GM20431 (cell line): ENCODE results near the gene PAX4.

Source experiments
- in situ Hi-C: fragments of 300-500 bp; cut with MseI, MboI; formaldehyde crosslinking; loops from one replicate; pipeline ENCODE4 v1.15.0; 2020; ENCODE audit warnings: low sequenced_read_pairs; ENCODE audit not compliant: unreplicated experiment

Gene PAX4

DNA sequence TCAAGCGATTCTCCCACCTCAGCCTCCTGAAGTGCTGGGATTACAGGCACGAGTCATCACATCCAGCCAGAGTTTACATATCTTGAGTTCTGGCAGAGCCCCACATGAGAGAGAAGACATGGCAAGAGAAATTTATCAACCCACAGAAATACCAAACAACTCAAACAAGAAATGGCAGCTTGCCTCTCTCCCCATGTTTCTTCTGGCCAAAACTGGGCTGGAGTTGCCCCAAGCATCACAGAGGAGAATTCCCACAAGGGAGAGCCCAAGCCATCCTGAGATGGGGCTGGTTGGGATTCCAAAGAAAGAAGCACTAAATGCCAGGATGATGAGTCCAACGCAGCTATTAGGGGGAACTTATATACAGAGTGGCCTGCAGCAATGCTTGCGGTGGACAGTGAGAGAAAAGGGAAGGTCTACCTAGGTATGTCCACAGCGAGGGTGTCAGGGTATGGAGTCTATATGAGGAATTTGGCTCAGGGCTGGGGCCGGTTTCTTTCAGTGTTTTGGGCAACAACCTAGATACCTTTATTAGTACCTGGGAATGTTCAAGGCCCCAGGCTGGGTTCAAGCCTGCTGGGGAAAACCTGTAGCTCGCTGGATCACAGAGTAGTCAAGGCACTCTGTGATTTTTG lies 14.5 kb upstream of the PAX4 start:
- in situ Hi-C loops, result no loop called here

DNA sequence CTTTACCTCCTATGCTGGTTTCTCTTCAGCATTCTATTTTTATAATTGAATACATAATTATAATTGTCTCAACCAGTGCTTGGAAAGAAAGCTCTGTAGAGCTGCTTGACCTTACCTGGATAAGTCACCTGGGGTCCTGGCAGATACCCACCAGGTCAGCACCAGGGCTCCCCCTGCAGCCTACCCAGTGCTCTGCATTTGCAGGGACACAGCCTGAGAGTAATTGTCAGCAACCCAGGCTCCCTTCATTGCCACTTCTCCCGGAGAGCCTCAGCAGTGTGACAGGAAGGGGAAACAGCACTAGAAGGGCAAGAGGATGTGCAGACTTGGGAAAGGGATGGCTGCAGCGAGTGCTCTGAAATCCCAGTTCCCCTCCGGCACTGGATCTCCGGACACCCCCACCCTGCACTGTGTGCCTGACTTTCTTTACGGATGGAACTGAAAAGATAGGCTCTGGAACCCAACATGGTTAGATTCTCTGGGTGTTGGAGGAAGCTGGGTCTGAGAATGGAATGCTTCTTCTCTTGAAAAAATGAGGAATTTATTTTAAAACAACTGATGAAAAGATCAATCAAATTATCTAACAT lies 11.4 kb upstream of the PAX4 start:
- in situ Hi-C loops, result no loop called here

DNA sequence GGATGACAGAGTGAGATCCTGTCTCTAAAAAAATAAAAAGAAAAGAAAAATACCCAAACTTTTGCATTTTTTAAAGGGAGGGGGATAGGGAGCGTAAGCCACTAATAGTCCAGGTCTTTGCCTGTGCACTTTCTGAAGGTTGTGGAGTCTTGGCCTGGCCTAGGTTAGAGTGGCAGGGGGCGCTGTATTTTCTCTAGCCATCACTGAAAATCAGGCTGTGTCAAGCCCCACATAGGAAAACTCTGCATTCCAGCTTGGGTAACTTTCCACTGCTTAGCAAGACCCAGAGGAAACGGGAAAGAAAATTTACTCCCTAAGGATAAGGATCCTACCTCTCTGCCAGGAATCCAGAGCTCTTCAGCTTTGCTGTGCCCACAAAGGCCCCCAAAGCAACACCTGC lies 10.5 kb upstream of the PAX4 start:
- in situ Hi-C loops, result no loop called here

DNA sequence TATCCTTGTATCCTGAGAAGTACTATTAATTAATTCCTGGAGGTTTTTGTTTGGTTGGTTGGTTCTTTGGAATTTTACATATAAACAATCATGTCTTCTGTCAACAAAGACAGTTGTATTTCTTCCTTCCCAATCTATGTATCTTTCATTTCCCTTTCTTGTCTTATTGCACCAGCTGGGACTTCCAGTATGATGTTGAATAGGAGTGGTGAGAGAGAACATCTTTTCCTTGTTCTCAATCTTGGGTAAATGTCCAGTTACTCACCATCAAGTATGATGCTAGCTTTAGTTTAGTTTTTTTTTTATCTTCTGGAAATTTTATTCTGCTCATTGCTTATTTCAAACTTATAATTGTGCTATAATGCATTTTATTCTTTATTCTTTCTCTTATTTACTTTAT lies 7.4 kb upstream of the PAX4 start:
- in situ Hi-C loops, result no loop called here

DNA sequence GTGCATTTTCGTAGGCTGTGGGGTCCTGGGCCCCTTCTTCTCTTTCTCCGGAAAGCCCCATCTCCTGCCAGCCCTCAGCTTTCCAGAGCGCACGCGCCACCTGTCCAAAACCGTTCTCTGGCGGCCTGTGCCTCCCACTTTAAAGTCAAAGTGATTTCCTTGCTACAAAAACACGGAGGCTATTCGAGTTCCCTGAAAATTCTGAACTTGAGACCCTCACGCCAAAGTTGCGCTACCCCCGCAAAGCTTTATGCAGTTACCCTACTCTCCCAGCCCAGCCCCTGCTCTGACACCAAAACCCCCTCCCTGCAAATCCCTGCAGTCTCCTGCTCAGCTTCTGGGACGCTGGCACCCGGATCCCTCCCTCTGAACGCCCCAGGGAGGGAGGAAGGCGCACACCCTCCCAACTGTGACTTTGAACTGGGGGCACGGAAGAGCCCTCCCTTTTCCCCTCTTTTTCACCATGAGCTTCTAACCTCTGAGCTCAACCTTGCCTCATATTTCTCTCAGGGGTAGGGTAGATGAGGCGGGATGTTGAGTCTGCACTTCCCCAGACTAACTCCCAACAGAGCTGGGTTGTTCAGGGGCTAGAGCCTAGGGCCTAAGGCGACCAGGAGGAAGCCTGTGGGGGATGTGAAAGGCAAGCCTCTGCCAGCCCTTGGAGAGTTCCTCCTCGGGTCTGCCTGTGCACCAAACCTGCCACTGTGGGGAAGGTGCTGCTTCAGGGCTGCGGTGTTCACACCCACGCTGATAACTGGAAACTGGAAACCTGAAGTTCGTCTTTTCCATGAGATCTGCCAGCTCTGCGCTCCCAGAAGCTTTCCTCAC lies 2.7 kb upstream of the PAX4 start:
- in situ Hi-C loops, result no loop called here

DNA sequence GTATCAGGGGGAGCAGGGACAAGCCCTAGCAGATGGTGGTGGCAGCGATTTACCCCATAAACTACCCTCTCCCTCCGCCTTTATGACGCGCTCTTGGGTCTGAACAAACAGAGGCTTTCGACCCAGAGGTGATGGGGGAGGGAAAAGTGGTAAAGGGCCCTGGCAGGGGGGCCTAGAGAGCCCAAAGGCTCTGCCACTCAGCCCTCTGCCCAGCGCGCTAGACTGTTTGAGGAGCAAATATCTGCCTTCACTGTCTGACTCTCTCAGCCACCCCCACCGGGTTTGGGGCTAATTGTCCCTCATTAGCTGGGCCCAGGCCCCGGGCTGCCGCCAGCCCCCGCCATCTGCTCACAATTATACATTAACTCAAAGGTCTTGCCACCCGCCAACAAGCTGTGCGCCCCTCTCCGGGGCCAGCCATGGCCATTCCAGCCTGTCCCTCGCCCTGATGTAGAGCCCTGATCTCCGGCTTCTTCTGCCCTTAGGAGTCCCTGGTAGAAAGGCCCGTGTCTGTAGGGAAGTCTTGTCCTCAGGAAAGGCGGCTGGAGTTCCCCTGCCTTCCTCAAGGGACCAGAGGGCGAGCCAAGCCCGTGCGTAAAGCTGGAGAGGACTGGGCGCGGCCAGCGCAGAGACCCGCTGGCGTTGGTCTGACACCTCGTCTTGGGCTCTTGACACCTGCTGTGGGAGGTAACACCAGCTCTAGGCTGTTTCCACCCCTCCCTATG lies 1.9 kb upstream of the PAX4 start:
- in situ Hi-C loops, result no loop called here

DNA sequence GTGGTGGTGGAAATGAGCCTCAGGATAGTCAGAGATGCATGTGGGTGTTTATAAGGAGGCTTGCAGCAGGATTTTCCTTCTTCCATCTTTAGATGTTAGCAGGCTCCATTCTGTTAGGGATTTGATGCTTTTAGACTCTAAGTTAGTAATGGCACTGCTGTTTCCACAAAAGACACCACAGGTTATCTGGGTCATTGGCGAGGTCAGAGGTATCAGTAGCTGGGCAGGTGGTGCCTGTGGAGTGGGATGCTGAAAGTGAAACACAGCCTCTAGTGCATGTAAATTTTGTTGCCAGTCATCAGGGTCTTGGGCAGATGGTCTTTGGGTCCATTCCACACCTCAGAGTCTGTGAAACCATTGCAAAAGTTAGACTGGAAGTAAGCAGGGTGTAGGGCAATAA lies 833 bp upstream of the PAX4 start:
- in situ Hi-C loops, result no loop called here

DNA sequence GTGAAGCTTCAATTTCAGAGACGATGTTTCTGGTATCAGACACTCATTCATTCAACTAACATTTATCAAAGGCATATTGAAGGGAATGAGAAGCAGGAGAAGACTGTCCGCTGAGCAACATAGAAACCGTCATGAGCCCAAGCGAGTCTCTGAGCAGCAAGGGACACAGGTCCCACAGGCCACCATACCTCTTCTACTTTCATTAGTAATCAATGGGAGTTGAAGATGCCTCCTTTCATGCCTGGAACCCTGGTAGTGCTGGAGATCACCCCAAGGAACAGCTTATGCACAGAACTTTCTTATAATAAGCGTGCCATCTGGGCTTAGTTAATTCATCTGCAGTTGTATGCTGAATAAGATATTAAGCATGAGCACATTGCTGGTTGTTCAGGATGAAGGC lies 1.2 kb downstream of the PAX4 start:
- in situ Hi-C loops, result no loop called here

DNA sequence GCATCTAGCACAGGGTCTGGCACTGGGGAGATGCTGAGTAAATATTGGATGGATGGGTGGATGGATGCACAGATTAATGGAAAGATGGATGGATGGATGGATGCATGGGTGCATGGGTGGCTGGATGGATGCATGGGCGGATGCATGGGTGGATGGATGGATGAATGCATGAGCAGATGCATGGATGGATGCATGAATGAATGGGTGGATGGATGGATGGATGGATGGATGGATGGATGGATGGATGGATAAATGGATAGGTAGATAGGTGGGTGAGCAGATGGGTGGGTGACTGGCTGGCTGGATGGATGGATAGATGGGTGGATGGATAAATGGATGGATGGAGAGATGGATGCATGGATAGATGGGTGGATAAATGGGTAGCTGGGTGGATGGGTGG lies 5.7 kb downstream of the PAX4 start:
- in situ Hi-C loops, result no loop called here

DNA sequence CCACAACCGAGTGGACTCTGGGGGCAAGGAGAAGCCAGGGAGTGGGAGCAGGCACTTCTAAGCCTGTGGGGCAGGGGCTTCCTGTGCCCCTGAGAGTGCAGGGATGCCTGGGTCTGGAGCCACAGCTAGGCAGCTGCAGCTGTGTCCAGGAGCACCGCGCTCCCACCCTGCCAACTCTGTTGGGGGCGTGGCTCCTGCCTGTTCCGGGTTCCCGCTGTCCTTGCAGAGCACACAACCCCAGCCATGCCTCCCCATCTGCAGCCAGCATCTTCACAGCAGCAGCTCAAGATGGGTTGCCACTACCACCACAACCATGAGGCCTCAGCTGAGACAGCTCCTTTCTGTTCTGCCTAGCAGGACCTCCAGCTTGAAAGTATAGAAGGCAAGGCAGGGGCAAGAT lies 8.6 kb downstream of the PAX4 start:
- in situ Hi-C loops, result no loop called here

DNA sequence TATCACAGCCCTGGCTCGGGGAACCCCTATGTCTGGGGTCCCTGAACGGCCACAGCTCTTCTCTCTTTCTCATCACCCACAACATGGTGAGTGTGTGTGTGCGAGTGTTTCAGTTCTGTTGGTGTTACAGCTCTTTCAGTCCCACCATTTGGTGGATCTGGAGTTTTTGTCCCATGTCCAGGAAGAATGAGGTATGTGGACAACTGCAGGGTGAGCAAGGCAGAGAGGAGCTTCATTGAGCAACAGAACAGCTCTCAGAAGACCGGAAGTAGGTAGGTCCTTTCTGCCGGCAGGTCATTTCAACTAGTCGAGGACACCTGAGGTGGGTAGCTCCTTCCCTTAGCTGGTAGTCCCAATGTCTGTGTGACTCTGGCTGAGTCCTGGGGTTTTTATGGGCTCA lies 9.5 kb downstream of the PAX4 start:
- in situ Hi-C loops, result no loop called here

DNA sequence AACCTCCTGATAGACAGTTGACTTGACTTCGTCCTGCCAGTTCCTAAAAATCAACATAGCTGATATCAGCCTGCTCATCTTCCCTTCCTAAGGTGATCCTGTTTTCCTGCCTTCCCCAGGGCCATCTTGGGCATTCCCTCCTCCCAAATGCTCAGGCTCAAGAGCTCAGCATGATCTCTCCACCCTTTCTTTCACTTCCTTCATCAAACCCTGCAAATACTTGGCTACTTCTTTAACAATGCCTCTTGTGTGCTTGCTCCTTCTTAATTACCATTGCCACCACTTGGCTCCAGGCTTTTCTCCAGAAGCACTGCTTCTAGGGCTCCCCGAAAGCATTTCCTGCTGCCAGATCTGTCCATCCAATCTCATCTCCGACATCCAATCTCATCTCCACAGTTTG lies 17.1 kb downstream of the PAX4 start:
- in situ Hi-C loops, result no loop called here

DNA sequence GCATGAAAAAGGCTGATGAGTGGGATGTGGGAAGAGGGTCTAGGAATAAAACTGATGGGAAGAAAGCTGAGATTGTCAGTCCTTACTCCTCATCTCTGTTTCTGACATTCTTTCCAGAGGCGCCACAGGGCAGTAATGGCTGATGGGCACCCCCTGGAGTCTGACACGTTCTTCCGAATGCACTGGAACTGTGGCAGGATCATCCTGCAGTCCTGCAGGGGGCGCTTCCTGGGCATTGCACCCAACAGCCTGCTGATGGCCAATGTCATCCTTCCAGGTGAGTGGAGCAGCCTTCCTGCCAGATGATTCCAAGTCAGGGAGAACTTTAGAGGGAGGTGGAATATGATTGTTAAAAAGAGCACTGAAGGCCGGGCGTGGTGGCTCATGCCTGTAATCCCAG lies 19.6 kb downstream of the PAX4 start:
- in situ Hi-C loops, result no loop called here

DNA sequence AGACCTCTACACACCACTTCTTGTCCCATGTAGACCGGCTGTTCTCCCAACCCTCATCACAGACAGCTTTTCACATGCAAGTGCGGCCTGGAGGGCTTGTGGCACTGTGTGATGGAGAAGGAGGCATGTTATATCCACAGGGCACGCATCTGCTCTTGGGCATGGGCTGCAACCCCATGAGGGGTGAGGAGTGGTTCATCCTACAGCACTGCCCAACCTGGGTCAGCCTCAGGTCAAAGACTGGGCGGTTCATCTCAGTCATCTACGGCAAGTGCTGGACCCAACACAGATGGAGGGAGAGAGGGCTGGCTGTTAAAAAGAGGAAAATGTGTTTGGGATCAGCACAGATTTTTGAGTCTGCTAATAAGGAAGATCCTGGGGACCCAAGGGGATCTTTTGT lies 22.2 kb downstream of the PAX4 start:
- in situ Hi-C loops, result no loop called here

DNA sequence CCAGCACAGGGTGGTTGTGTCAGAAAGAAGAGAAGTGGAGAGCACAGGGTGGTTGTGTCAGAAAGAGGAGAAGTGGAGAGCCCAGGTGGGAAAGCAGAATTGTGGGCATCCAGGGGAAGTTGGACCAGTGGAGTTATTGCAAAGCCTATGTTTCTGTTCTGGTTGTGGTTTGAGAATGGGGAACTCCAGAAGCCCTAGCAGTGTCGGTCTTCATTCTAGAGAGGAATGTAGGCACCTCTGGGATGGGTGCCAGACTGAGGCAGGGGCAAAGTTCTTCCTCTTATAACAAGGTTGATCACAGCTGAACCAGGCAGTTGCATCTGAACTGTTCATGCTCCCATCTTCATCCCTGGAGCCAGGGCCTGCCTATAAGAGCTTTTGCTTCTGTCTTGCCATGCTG lies 23.5 kb downstream of the PAX4 start:
- in situ Hi-C loops, result no loop called here

DNA sequence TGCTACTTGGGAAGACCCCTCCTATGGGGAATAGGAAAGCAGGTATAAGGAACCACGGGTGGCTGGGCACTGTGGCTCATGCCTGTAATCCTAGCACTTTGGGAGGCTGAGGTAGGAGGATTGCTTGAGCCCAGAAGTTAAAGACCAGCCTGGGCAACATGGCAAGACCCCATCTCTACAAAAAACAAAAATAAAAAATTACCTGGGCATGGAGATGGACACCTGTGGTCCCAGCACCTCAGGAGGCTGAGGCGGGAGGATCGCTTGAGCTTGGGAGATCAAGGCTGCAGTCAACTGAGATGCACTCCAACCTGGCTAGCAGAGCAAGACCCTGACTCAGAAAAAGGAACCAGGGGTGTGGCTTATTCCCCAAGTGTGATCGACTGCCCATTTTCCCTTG lies 25.4 kb downstream of the PAX4 start:
- in situ Hi-C loops, result no loop called here

DNA sequence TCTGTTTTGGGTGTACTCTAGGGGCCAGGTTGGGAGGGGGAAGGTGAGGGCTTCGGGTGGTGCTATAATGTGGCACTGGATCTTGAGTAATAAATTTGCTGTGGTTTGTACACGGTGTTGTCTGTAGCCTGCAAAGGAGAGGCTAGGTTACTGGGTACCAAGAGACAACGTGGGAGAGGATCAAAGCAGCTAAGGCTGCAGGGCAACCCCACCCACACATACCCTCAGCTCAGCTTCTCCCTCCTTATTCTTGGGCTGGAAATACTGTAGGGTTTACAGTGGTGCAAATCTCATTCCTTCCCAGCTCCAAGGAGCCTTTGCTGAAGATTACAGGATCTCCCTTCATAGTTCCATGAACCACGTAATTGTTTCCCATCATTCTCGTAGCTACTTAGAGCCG lies 26.4 kb downstream of the PAX4 start:
- in situ Hi-C loops, result no loop called here

DNA sequence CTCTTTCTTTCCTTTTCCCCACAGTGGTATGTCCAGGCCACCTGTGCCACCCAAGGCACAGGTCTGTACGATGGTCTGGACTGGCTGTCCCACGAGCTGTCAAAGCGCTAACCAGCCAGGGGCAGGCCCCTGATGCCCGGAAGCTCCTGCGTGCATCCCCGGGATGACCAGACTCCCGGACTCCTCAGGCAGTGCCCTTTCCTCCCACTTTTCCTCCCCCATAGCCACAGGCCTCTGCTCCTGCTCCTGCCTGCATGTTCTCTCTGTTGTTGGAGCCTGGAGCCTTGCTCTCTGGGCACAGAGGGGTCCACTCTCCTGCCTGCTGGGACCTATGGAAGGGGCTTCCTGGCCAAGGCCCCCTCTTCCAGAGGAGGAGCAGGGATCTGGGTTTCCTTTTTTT lies 26.8 kb downstream of the PAX4 start:
- in situ Hi-C loops, result no loop called here

DNA sequence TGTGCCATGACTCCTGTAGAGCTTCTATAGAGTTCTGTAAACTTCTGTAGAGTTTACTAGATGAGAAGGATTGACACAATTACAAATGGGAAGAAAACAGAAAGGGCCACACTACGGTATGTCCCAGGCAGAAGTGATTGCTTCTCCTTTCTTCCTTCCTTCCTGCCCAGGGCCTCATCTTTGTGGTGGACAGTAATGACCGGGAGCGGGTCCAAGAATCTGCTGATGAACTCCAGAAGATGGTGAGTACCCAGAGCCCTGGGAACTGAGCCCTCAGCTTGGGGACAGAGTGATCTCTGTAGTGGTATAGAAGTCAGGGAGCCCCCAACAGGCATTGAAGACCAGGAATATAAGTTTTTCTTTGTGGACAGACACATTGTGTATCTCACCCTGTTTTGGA lies 28.0 kb downstream of the PAX4 start:
- in situ Hi-C loops, result no loop called here

DNA sequence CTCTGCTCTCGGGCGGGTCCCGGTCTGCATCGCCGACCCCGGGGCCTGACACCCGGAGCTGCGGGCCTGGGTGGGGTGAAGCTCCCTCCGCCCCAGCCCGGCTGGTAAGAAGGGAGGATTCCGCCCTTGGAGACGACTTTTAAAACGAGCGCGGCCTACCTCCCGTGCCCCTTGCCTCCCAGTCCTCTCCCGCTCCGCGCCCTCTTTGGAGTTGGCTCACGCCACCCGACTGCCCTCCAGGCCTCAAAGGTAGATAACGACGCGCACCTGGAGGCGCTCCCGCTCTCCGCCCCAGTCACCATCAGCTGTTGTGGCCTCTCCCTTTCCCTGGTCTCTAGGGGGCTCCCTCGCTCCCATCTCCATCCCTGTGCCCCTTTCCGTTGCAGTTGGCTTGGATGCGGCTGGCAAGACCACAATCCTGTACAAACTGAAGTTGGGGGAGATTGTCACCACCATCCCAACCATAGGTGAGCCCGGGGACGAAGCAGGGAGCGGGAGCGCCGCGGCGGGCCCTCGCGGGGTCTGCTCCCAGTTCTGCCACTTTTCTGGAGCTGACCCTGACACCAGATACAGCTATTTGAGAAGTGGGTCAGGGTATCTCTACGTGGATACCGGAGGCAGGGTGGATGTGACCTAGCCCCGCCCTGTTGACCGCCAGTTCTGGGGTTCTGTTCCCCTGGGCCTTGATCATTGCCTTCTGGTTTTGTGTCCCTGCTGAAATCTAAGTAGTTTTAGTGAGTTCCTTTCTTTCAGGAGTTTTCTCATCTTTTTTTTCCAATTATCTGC lies 29.1 kb downstream of the PAX4 start:
- in situ Hi-C loops, result no loop called here
